Measurements from ENCODE around the gene SUN1. TPM values are rescaled to one million over a fixed set of nuclear protein-coding genes. Genes with fewer than 3 reads are reported as not detected.

Gene SUN1
- total RNA-seq, 4 donors from 2014 or later: 113 to 259 (median 192) TPM

DNA sequence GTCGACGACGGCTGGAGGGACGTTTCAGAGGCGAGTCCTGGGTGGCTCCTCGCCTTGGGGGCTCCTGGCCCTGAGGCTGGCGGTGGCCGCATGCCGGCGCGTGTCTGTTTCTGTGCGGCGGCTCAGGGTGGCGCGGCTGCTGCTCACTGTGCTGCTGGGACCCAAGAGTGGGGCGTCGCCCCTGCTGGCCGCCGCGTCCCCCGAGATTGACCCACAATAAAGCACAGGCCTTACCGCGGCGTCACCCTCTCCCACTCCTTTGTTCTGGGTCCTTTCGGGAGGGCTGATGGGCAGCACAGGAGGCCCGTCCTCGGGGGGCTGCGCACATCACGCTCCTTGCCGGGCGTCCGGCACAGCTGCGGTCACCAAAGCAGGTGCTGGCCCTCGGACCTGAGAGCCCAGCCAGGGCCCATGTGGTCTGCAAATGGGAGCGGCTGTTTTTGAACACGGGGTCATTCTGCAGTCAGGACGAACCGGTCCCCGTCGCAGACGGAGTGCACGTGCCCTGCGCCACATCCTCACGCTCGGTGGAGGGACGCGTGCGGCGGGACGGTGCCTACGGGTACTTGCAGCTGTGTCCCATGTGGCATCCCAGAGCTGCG is 63.3 kb downstream of the SUN1 start:
- no peak for TF ChIP-seq POLR2A (IDR thresholded peaks at IDR 0.05)
- TF ChIP-seq, protein P1, sequence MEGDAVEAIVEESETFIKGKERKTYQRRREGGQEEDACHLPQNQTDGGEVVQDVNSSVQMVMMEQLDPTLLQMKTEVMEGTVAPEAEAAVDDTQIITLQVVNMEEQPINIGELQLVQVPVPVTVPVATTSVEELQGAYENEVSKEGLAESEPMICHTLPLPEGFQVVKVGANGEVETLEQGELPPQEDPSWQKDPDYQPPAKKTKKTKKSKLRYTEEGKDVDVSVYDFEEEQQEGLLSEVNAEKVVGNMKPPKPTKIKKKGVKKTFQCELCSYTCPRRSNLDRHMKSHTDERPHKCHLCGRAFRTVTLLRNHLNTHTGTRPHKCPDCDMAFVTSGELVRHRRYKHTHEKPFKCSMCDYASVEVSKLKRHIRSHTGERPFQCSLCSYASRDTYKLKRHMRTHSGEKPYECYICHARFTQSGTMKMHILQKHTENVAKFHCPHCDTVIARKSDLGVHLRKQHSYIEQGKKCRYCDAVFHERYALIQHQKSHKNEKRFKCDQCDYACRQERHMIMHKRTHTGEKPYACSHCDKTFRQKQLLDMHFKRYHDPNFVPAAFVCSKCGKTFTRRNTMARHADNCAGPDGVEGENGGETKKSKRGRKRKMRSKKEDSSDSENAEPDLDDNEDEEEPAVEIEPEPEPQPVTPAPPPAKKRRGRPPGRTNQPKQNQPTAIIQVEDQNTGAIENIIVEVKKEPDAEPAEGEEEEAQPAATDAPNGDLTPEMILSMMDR (IDR thresholded peaks at IDR 0.05): no peak
- Histone ChIP-seq H3K4me1 (peaks cover 0 to 2% (median 0%) of the 10 kb centered on the region in 4 donors), H3K9me3 (no peaks in the 10 kb centered on the region), H3K27ac (no peak overlapping the region), H3K36me3 (peaks cover 0 to 90% (median 0%) of the 10 kb centered on the region in 3 donors), H3K27me3 (no peaks in the 10 kb centered on the region), H3K4me3 (no peak overlapping the region)
- DNase-seq: no peak

DNA sequence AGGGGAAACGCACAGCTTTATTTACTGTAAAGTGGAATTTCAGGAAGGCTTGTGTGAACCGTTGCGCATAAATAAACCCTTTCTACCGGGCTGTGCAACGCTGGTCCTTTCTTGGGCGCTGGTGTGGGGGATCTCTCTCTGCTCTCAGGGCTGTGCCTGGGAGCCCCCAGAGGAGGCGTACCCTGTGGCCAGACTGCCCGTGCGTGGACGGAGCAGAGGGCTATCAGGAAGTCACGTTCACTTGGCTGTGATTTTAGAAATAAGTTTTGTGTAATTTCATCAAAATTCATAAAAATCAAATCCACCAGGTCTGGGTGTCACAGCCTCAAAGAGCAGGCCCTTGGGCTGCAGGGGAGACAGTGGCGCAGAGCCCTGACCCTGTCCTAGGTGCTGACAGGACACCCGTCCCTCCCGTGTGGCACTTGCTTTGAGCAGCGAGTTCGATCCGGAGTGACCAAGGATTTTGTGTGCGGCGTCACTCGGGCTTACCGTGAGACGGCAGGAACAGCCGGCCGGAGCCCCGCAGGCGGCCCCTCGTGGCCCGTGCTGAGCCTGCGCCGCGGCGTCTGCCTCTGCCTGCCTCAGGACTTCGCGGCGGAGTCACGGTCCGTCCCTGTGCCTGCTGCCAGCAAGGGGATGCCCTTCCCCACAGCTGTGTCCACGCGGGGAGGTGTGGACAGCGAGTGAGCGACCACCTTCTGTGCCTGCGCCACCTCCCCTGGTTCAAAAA is 64.2 kb downstream of the SUN1 start:
- Histone ChIP-seq H3K36me3 (peaks cover 0 to 80% (median 0%) of the 10 kb centered on the region in 3 donors), H3K27ac (no peak overlapping the region), H3K27me3 (no peaks in the 10 kb centered on the region), H3K9me3 (no peaks in the 10 kb centered on the region), H3K4me3 (no peak overlapping the region), H3K4me1 (peaks cover 0 to 12% (median 3%) of the 10 kb centered on the region in 4 donors)
- no peak for DNase-seq
- TF ChIP-seq POLR2A (IDR thresholded peaks at IDR 0.05): no peak
- TF ChIP-seq, protein P1 (IDR thresholded peaks at IDR 0.05): no peak

DNA sequence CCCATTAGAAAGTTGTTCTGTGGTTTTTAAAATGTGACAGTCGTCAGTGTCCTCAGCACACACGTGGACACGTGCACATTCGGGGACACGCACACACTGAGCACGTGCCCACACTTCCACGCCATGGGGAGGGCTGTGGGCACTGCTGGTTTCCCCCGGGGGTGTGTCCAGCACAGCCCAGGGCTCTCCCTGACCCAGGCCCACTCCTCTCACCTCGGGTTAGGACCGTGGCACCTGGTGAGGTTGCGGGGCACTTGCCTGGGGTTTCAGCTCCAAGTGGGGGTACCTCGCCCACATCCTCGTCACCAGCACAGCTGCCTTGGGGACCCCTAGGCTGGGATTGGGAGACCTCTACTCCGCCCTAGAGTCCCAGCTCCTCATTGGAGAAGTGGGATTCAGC is 64.8 kb downstream of the SUN1 start:
- DNase-seq: no peak
- no peak for TF ChIP-seq POLR2A (IDR thresholded peaks at IDR 0.05)
- TF ChIP-seq, protein P1 (IDR thresholded peaks at IDR 0.05): no peak
- Histone ChIP-seq H3K4me3 (no peak overlapping the region), H3K9me3 (no peaks in the 10 kb centered on the region), H3K27me3 (no peaks in the 10 kb centered on the region), H3K36me3 (peaks cover 0 to 75% (median 0%) of the 10 kb centered on the region in 3 donors), H3K27ac (no peak overlapping the region), H3K4me1 (peaks cover 0 to 12% (median 3%) of the 10 kb centered on the region in 4 donors)

DNA sequence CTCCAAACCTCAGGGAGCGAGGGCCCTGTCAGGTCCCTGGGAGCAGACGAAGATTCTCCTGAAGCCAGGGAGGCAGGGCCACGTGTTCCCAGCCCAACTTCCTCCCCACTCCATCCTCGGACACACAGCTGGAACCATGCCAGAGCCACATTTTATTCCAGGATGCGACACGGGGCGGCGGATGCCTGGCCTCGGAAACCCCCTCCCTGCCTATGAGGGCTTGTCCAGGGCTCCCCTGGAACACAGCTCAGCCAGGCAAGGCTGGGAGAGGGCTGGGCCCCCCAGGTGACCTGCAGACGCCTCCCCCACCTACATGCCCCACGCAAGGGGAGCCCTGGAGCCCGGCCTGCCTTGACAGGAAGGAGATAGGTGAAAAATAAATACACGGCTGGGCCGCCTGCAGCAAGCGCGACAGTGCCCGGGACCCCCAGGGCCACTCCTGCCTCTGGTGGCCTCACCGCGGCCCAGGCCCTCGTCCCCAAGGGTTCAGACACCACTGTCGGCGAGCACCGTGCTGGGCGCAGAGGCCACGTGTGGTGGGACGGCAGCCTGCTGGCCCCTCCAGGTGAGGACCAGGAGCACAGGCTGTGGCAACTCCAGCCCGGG is 65.6 kb downstream of the SUN1 start:
- Histone ChIP-seq H3K4me1 (peaks cover 0 to 15% (median 3%) of the 10 kb centered on the region in 4 donors), H3K36me3 (peaks cover 0 to 71% (median 0%) of the 10 kb centered on the region in 3 donors), H3K4me3 (no peak overlapping the region), H3K9me3 (no peaks in the 10 kb centered on the region), H3K27ac (no peak overlapping the region), H3K27me3 (no peaks in the 10 kb centered on the region)
- TF ChIP-seq, protein P1 (IDR thresholded peaks at IDR 0.05): no peak
- no peak for TF ChIP-seq POLR2A (IDR thresholded peaks at IDR 0.05)
- DNase-seq: no peak

DNA sequence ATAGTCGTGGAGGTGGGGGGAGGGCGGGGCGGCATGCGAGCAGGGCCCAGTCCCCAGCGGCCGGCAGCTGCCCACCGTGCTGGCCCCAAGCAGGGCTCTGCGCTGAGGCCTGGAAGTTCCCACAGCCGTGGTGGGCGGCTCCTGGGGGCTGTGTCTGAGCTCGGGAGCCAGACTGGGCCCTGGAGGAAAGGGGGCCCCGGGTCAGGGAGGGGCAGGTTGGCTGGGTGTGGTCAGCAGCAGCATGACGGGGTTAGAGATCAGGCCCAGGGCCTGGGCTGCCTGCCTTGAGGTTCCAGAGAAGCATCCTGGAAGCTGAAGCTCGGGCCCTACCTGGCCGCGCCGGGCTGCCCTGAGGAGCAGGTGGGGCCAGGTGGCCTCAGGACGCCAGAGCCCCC is 66.2 kb downstream of the SUN1 start:
- DNase-seq: no peak
- H3K4me1 ChIP-seq: peaks cover 0 to 15% (median 3%) of the 10 kb centered on the region in 4 donors
- H3K9me3 ChIP-seq: no peaks in the 10 kb centered on the region
- no peak overlapping the region for H3K4me3 ChIP-seq
- no peak overlapping the region for H3K27ac ChIP-seq
- no peaks in the 10 kb centered on the region for H3K27me3 ChIP-seq
- TF ChIP-seq POLR2A (IDR thresholded peaks at IDR 0.05): no peak
- TF ChIP-seq, protein P1 (IDR thresholded peaks at IDR 0.05): no peak
- peaks cover 0 to 68% (median 0%) of the 10 kb centered on the region in 3 donors for H3K36me3 ChIP-seq
